Effector memory CD8-positive, alpha-beta T cell (primary cell): ENCODE measurements around the gene S100A4.

Source experiments
- ATAC-seq: fragments of 150-1000 bp; cut with Tn5 transposase; replicated peaks from 2 replicates; pipeline ENCODE4 v1.10.0; 2021; ENCODE audit warnings: mild to moderate bottlenecking, moderate library complexity
- DNase-seq, 3 experiments: peaks; one replicate each; pipeline ENCODE4 v3.0.0; 2021
- H3K27ac Mint-ChIP-seq, 2 donors: one replicate each; pipeline ENCODE4 v1.8.0; 2022; ENCODE audit warnings: mild to moderate bottlenecking in 2 of 2, mixed read lengths in 2 of 2, moderate library complexity in 2 of 2
- H3K27me3 Mint-ChIP-seq, 2 donors: one replicate each; pipeline ENCODE4 v1.8.0; 2022; ENCODE audit warnings: mixed read lengths in 2 of 2
- H3K36me3 Mint-ChIP-seq: one replicate; pipeline ENCODE4 v1.8.0; 2022; ENCODE audit warnings: mild to moderate bottlenecking, moderate library complexity, mixed read lengths; ENCODE audit not compliant: insufficient read depth
- H3K4me1 Mint-ChIP-seq, 2 donors: one replicate each; pipeline ENCODE4 v1.8.0; 2022; ENCODE audit warnings: low read depth in 2 of 2, mixed read lengths in 2 of 2
- H3K4me3 Mint-ChIP-seq, 2 donors: one replicate each; pipeline ENCODE4 v1.8.0; 2022; ENCODE audit warnings: mild to moderate bottlenecking in 2 of 2, mixed read lengths in 2 of 2, moderate library complexity in 2 of 2
- H3K9me3 Mint-ChIP-seq, 2 donors: one replicate each; pipeline ENCODE4 v1.8.0; 2022; ENCODE audit warnings: mixed read lengths in 2 of 2

S100A4 gene

DNA sequence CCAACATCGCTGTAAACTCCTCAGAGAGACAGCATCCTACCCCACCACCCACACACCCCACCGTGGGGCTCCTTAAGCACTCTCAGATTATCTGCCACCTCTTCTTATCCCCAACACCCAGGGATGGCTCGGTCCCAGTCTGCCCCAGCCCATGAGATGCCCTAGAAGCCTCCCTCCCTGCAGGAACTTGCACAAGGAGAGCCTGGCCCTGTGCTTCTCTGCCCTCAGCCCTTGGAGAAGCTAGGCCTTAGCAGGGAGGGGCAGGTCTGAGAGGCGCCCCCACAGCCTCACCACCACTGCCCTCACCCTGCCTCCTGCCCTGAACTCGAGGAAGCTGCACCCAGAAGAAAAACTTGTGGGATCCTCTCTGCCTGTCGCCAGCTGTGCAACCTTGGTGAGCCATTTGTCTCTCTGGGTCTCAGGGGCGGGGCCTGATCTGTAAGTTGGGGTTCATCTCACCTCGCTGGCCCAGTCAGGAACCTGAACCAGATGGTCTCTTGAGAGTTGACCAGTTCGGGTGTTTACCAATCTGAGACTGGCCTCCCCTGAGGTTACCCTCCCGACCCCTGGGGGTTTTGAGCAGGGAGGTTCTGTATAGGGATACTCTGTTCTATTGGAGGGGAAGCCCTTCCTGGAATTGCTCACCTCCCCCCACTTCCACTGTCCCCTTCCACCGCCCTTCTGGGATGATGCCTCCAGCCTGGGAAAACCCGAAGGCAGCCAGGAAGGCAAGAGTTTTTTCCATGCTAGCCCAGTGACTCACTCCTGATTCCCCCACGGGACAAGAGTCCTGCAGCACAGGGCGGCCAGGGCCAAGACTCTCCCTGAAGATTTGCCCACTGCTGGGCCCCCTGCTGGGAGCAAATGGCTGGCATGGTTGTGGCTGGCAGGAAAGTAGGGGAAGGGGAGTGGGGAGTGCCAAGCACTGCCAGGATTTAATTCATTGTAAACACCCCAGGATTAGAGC lies 3.4 kb upstream of the S100A4 start, which contains the start of gene S100A3:
Gene S100A3 (minus strand): TSS at position 537 of the 967 bp plus-strand sequence. CDS start 773 bp downstream, outside the sequence.
- no peaks in the 10 kb centered on the region for H3K9me3 Mint-ChIP-seq
- H3K4me3 Mint-ChIP-seq: no peak within 1 kb of the TSS
- H3K36me3 Mint-ChIP-seq: peaks cover 19% of the 10 kb centered on the region

DNA sequence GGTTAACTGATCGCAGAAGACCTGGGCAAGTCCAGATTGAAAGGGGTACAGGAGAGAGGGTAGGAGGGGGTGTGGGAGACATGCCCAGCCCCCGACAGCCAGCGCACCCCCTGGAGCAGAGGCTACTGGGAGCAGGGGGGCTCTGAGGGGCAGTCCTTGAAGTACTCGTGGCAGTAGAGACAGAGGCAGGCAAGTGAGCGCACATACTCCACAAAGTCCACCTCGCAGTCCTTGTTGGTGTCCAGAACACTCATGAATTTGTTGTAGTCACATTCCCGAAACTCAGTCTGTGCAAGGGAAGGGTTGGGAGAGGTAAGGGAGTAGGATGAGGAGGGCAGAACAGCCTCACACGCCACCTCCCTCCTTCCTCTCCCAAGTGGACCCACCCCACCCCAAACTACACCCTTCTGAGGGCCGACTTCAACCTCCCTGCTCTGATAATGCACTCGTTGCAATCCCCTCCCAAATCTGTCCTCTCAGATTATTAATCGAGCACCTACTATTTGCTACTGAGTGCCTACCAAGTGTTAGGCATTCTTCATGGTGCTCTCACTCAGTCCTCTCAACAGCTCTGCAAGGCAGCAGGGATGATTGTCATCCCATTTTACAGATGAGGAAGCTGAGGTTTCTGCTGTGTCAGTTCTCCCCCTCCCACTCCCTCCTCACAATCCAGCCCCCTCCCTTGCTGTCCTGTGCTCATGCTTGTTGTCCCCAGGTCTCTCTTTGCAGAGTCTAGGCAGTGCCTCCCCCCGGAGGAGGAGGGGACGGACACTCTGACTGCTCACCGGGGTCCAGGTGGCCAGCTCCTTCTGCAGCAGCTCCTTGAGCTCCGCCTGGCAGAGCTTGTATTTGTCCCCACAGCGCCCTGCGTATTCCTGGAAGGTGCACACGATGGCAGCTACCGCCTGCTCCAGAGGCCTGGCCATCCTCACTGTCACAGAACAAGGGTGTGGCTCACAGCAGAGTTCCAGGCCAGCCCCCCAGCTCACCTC lies 2.2 kb upstream of the S100A4 start:
- no peak for DNase-seq
- Mint-ChIP-seq H3K4me3 (no peak overlapping the region), H3K36me3 (peaks cover 30% of the 10 kb centered on the region), H3K27me3 (no peaks in the 10 kb centered on the region), H3K4me1 (peaks cover 37 to 39% of the 10 kb centered on the region in 2 donors), H3K9me3 (no peaks in the 10 kb centered on the region), H3K27ac (peak overlapping the region in 1 of 2 donors; percentile 8)
- ATAC-seq: no peak

More for the DNA sequence above, 3.4 kb upstream of the S100A4 start, which contains the start of gene S100A3:
- H3K27me3 Mint-ChIP-seq: no peaks in the 10 kb centered on the region
- ATAC-seq (no peak), DNase-seq (no peak)
- H3K4me1 Mint-ChIP-seq: peaks cover 26 to 27% of the 10 kb centered on the region in 2 donors
- peak within 1 kb of the TSS in 1 of 2 donors; percentile 8 for H3K27ac Mint-ChIP-seq

DNA sequence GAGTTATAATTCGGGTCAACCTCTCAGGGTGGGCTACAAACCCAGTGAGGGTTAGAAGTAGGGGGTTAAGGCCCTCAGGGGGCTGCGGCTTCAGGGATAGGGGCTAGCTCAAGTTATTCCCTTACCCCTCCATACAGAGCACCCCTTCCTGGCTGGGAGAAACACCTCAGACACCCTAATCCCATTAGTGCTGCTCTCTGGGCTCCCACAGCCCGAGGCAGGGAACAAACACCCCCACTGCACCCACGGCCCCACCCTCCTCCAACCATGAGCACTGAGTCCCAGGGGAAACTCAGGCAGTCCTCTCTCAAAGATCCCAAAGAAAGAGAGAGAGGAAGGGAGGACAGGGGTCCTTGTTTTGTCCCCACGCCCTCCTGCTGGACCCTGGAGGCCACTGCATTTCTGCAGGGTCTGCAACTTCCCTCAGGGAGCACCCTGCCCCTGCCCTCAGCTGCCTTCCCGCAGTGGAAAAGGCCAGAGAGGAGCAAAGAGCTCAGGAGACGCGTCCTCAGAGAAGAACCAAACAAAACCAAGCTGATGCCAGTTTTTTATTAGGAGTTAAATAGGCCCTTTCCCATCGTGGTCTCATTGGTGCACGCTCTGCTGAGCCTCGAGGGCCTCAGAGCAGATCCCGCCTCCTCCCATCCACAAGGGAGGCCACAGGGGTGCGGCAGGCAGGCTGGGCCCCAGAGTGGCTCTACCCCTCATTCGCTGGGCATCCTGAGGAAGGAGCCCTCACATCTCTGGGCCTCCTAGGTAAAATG lies 1.4 kb upstream of the S100A4 start:
- Mint-ChIP-seq H3K4me1 (peaks cover 43 to 48% of the 10 kb centered on the region in 2 donors), H3K27ac (peak overlapping the region in 1 of 2 donors; percentile 94), H3K27me3 (no peaks in the 10 kb centered on the region), H3K9me3 (no peaks in the 10 kb centered on the region), H3K36me3 (peaks cover 32% of the 10 kb centered on the region), H3K4me3 (peak overlapping the region in 1 of 2 donors; percentile 95)
- no peak for ATAC-seq
- DNase-seq: no peak

DNA sequence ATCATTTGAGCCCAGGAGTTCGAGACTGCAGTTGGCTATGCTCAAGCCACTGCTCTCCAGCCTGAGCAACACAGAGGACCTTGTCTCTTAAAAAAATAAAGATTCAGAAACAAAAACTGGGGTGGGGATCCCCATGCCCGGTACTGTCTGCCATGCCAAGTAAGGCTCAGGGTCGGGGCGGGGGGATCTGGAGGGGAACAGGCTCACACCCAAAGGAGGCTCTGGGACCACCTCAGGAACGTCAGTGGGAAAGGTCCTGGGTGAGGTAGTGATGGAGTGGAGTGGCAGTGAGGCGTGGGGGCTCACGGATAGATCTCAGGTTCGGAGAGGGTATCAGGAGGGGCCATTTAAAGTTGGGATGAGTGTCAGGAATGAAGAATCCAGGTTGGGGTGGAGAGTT lies 765 bp upstream of the S100A4 start:
- DNase-seq (no peak), ATAC-seq (no peak)
- Mint-ChIP-seq H3K27ac (peak overlapping the region; percentile 94 to 98), H3K4me1 (peaks cover 50 to 54% of the 10 kb centered on the region in 2 donors), H3K27me3 (no peaks in the 10 kb centered on the region), H3K9me3 (no peaks in the 10 kb centered on the region), H3K36me3 (peaks cover 33% of the 10 kb centered on the region), H3K4me3 (peak overlapping the region; percentile 95 to 100)

DNA sequence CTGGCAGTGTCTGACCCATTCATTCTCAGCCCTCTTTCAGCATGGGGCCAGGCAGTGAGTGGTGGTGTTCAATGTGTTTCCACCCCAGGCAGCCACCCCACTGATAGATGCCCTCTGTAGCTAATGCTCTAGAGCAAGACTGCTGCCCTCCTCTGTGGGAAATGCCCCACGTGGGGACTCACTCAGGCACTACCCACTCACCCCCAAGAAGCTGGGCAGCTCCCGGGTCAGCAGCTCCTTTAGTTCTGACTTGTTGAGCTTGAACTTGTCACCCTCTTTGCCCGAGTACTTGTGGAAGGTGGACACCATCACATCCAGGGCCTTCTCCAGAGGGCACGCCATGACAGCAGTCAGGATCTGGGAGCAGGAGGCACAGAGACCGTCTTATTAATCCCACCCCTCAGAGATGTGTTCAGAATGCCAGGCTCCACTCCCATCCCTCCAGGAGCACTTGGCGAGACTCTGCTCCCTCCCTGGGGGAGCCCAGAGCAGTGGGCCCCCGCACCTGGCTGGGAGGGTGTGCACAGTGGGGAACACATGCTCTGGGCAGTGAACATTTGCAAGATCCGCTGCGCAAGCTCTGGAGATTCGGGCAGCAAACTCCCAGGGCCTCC lies 1.0 kb downstream of the S100A4 start:
- H3K9me3 Mint-ChIP-seq: no peaks in the 10 kb centered on the region
- peak overlapping the region; percentile 94 to 98 for H3K27ac Mint-ChIP-seq
- peaks cover 64 to 72% of the 10 kb centered on the region in 2 donors for H3K4me1 Mint-ChIP-seq
- H3K36me3 Mint-ChIP-seq: peaks cover 35% of the 10 kb centered on the region
- ATAC-seq: no peak
- no peaks in the 10 kb centered on the region for H3K27me3 Mint-ChIP-seq
- peak overlapping the region; percentile 95 to 100 for H3K4me3 Mint-ChIP-seq
- no peak for DNase-seq

DNA sequence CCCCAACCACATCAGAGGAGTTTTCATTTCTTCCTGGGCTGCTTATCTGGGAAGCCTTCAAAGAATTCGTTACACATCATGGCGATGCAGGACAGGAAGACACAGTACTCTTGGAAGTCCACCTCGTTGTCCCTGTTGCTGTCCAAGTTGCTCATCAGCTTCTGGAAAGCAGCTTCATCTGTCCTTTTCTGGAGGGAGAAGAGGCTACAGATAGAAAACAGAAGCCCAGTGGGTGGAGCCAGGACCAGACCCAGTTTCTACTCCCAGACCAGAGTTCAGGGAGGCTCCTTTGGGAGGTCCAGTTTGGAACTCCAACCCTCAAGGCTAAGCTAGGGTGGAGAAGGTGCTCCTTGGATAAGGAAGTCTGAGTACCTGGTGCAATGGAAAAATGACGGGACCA lies 1.9 kb downstream of the S100A4 start:
- DNase-seq (no peak), ATAC-seq (no peak)
- Mint-ChIP-seq H3K27me3 (no peaks in the 10 kb centered on the region), H3K27ac (peak overlapping the region; percentile 94 to 98), H3K36me3 (peaks cover 35% of the 10 kb centered on the region), H3K4me1 (peaks cover 66 to 74% of the 10 kb centered on the region in 2 donors), H3K4me3 (peak overlapping the region; percentile 95 to 100), H3K9me3 (no peaks in the 10 kb centered on the region)

DNA sequence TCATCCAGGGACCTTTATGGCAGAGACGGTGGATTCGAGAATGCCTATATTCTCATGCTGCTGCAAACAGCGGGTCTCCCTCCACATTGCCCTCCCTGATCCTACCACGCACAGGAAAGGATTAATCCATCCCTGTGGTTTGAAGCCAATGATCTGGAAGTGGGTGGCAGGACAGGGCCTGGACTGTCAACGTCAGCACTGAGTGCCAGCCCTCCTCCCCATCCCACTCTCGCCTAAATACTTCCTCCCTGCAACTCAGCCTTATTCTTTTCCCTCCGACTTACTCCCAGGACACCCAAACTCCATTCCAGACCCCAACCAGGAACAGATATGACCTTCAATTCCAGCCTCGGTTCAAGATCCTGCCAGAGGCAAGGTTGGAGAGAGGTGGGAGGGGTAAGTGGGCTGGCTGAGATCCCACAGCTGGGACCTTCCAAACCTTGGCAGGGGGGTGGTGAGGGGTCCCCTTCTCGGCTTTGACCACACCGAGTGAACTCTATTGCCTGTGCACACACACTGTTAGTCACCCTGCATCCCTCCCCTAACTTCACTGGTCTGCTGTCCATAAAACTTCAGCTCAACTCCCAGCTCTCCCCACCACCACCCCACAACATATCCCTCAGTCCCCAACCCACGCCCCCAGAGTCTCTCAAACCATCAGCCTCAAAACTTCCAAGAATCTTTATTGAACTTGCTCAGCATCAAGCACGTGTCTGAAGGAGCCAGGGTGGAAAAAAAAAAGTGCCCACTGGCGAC lies 2.5 kb downstream of the S100A4 start:
- Mint-ChIP-seq H3K4me1 (peaks cover 66 to 74% of the 10 kb centered on the region in 2 donors), H3K4me3 (peak overlapping the region; percentile 95 to 100)

DNA sequence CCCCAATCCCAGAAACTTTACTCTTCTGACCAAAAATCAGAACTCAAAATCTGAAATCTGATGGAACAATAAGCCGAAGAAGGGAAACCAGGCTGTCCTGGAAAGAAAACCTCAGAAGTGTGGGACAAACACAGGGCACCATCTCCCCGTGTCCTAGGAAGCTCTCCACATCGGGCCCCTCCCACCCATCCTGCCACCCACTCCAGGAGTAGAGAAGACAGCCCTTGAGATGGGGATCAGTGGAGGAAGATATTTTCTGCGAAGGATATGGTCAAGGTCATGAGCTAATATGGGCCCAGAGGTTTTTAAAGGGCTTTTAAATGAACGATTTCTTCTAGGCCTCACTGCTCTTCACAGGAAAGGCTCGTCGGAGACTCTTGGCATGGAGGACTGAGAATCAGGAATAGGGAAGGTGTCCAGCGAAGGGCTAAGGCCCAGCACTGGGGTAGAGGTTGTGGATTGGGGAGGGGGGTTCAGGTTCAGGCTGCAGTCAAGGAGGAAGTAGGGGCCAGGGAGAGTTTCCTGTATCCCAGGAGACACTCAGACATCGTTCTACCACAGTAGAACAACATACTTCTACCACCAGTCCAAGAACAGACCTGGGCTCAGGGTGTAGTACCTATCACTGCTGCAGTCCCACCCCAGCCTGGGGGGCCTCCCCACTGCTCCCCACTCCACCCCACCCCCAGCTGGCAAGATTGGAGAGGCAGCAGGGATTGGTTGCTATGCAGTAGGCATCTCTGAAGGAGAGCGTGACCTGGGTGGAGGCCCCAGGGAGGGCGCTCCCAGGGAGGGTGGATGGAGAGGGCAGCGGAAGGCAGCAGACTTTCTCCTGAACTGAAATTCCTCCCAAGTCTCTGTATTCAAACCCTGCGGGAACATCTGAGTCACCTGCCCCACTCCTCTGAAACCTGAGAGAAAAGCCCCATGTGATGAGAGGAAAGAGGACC lies 3.7 kb downstream of the S100A4 start:
- Mint-ChIP-seq H3K9me3 (no peaks in the 10 kb centered on the region), H3K36me3 (peaks cover 36% of the 10 kb centered on the region), H3K4me1 (peaks cover 70 to 75% of the 10 kb centered on the region in 2 donors), H3K27ac (peak overlapping the region; percentile 93 to 94), H3K27me3 (no peaks in the 10 kb centered on the region), H3K4me3 (peak overlapping the region; percentile 95 to 100)
- ATAC-seq (no peak), DNase-seq (no peak)

More for the DNA sequence above, 2.5 kb downstream of the S100A4 start:
- Mint-ChIP-seq H3K9me3 (no peaks in the 10 kb centered on the region), H3K36me3 (peaks cover 35% of the 10 kb centered on the region), H3K27me3 (no peaks in the 10 kb centered on the region), H3K27ac (peak overlapping the region; percentile 93 to 94)
- no peak for ATAC-seq
- DNase-seq: no peak

DNA sequence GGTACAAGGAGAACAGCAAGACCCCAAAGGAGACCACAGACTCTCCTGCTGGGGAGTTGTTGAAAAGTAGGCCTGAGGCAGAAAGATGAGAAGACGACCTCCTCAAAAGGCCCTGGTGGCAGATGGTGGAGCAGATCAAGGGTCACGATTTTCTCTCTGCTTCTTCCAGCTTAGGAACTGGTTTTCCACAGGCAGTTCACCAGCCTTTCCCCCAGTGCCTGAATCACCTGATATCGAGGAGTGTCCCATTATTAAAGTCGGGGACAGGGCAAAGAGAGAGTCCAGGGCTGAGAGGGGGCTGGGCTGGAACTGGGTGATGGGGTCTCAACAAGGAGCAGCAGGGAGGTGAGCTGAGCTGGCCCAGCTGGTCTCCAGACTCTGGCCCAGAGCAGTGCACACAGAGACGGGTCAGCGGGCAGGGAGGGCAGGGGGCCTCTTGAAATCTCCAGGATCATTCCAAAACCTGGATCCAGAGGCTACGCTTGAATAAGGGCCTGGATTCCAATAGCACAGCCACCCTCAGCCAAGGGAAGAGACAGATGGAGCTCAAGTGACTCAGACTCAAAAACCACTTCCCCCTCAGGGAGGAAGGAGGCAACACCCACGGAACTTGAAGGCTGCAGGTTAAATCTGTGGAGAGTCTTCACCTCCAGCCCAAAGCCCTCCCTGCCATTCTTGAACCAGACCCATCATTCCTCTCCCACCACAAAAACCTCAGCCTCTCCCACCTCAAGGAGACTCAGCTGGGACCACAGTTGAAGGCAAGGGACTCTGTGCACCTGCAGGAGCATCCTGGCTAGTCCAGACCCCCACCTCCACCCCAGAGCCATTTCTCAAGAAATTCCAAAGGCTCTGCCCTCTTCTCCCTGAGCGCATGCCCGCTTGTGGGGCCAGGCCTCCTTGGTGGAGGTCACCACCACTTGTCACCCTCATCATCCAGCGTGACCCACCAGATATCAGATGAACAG lies 4.9 kb downstream of the S100A4 start, which contains the start of gene S100A5:
Gene S100A5 (minus strand): TSS at position 541 of the 968 bp plus-strand sequence. CDS start 743 bp downstream, outside the sequence.
- peak; percentile 7 for ATAC-seq
- Mint-ChIP-seq H3K27ac (peak within 1 kb of the TSS; percentile 93 to 94), H3K4me3 (peak within 1 kb of the TSS; percentile 95 to 100)

More for the DNA sequence above, 4.9 kb downstream of the S100A4 start, which contains the start of gene S100A5:
- peak; percentile 23 to 41 (median 35) for DNase-seq
- Mint-ChIP-seq H3K9me3 (no peaks in the 10 kb centered on the region), H3K4me1 (peaks cover 73 to 74% of the 10 kb centered on the region in 2 donors), H3K36me3 (peaks cover 45% of the 10 kb centered on the region), H3K27me3 (no peaks in the 10 kb centered on the region)
